Measurements from ENCODE around the gene DMWD. TPM values are rescaled to one million over a fixed set of nuclear protein-coding genes. Genes with fewer than 3 reads are reported as not detected.
A peak's percentile ranks its signal among the peaks of the same experiment; 100 is the strongest.

DMWD gene, protein sequence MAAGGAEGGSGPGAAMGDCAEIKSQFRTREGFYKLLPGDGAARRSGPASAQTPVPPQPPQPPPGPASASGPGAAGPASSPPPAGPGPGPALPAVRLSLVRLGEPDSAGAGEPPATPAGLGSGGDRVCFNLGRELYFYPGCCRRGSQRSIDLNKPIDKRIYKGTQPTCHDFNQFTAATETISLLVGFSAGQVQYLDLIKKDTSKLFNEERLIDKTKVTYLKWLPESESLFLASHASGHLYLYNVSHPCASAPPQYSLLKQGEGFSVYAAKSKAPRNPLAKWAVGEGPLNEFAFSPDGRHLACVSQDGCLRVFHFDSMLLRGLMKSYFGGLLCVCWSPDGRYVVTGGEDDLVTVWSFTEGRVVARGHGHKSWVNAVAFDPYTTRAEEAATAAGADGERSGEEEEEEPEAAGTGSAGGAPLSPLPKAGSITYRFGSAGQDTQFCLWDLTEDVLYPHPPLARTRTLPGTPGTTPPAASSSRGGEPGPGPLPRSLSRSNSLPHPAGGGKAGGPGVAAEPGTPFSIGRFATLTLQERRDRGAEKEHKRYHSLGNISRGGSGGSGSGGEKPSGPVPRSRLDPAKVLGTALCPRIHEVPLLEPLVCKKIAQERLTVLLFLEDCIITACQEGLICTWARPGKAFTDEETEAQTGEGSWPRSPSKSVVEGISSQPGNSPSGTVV
- total RNA-seq = 10 to 100 TPM; 20.6 TPM

DNA sequence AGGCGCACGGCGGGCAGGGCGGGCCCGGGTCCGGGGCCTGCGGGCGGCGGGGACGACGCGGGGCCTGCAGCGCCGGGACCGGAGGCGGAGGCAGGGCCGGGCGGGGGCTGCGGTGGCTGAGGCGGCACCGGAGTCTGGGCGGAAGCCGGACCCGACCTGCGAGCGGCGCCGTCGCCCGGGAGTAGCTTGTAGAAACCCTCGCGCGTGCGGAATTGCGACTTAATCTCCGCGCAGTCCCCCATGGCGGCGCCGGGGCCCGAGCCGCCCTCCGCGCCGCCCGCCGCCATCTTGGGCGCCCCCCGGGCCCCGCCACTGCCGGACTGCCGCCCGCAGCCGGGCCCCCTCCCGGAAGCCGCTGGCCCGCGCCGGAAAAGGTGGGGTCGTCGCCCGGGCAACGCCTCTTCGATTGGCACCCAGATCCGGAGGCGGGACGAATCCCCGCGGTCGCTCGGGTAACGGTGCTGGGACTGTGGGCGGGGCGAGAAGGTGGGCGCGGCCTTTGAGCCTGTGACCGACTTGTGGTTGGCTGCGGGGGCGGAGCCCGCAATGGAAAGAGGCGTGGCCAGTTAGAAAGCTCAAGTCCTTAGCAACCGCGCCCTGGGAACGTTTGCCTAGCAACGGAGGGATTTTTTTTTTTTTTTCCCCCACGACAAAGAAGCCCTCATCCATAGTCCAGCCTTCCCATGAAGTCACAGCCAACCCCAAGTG, at the start of gene DMWD:
TSS of gene DMWD (minus strand) at position 376 of the 708 bp plus-strand sequence. CDS start at position 287, 89 bp downstream.
- CTCF ChIA-PET = interaction anchor here (1.0 to 8.2 kb wide), 6 partner anchors 14 to 100 kb away, joined by 3 to 62 read pairs (median 6); partner anchors contain the start of genes QPCTL and SIX5
- Mint-ChIP-seq H3K27me3 (ENCODE audit: low read depth) (peaks cover 49% of the 10 kb centered on the region), H3K27ac (peak within 1 kb of the TSS; percentile 84), H3K9me3 (ENCODE audit: insufficient read depth) (no peaks in the 10 kb centered on the region), H3K4me3 (peak within 1 kb of the TSS; percentile 82), H3K4me1 (ENCODE audit: low read depth) (peaks cover 27% of the 10 kb centered on the region), H3K36me3 (ENCODE audit: low read depth) (peaks cover 24% of the 10 kb centered on the region)
- POLR2A ChIA-PET = interaction anchor here (0.6 to 1.2 kb wide), 2 partner anchors 62 to 76 kb away, joined by 4 read pairs; partner anchors contain the start of gene FBXO46
- ATAC-seq (peak; percentile 85), DNase-seq (peak; percentile 100)

DNA sequence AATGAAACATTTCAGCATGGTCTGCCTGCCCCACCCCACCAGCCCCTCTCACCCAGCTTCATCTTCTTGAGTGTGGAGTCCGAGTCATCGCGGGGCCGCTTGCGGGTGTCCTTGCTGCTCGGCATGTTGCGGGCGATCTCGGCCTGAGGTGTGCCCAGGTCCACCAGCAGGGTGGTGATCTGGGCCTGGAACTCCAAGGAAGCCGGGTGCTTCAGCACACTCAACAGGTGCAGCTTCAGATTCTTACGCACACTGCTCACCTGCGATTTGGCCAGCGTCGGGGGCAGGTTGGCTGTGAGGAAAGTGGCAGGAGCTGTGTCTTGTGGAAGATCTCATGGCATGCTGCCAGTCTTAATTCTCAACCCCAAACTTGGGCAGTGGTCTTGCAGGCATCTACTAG, 49.6 kb upstream of the DMWD start:
- H3K4me1 Mint-ChIP-seq (ENCODE audit: low read depth) = peaks cover 6% of the 10 kb centered on the region
- ChIA-PET POLR2A (interaction anchor here (1.3 kb wide), 1 partner anchor 15 kb away, joined by 3 read pairs; no protein-coding TSS in a partner anchor), CTCF (no interaction called here)
- DNase-seq = no peak
- no peak overlapping the region for H3K27ac Mint-ChIP-seq
- H3K9me3 Mint-ChIP-seq (ENCODE audit: insufficient read depth) = no peaks in the 10 kb centered on the region
- H3K27me3 Mint-ChIP-seq (ENCODE audit: low read depth) = no peaks in the 10 kb centered on the region
- H3K4me3 Mint-ChIP-seq = no peak overlapping the region
- peaks cover 67% of the 10 kb centered on the region for H3K36me3 Mint-ChIP-seq (ENCODE audit: low read depth)
- ATAC-seq = no peak

DNA sequence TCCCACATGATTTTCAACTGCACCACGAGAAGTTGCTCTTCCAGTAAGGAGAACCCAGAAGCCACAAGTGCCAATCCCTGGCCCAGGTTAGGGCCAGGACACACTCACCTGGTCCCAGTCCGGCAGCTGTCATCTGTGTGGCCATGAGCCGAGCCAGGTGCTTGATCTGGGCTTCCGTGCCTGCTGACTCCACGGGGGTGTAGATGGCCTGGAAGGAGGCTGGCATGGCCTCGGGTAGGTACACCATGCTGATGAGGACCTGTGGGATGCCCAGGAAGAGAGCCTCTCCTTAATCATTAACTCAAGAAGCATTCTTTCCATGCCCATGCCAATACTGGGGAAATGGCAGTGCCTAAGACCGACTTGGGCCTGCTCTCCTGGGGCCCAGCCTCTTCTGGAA, 42.3 kb upstream of the DMWD start:
- no peak overlapping the region for H3K4me3 Mint-ChIP-seq
- POLR2A ChIA-PET = interaction anchor here (0.9 kb wide), 1 partner anchor 9 kb away, joined by 3 read pairs; no protein-coding TSS in a partner anchor
- H3K4me1 Mint-ChIP-seq (ENCODE audit: low read depth) = no peaks in the 10 kb centered on the region
- H3K36me3 Mint-ChIP-seq (ENCODE audit: low read depth) = peaks cover 64% of the 10 kb centered on the region
- no peaks in the 10 kb centered on the region for H3K27me3 Mint-ChIP-seq (ENCODE audit: low read depth)
- H3K27ac Mint-ChIP-seq = no peak overlapping the region
- no peaks in the 10 kb centered on the region for H3K9me3 Mint-ChIP-seq (ENCODE audit: insufficient read depth)
- ATAC-seq = no peak
- DNase-seq = no peak
- CTCF ChIA-PET = interaction anchor here (0.6 kb wide), 1 partner anchor 18 kb away, joined by 3 read pairs; no protein-coding TSS in a partner anchor

DNA sequence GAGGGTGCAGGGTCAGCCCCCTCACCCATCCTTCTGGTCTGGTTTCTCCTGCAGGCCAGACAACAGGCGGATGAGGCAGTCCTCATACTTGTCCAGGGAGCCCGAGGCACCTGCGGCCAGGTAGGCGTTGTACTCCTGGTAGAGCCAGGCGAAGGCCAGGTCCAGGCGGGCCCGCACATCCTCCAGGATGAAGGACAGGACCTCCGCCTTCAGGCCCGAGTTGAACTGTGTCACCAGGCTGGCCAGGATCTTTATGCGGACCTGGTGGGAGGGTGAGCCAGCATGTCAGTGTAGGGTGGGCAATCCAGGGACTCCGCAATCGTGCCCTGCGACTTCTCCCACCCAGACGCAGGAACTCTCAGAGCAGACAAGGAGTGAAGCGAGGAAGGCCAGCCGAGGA, 36.3 kb upstream of the DMWD start:
- no peak overlapping the region for H3K27ac Mint-ChIP-seq
- CTCF ChIA-PET = no interaction called here

DNA sequence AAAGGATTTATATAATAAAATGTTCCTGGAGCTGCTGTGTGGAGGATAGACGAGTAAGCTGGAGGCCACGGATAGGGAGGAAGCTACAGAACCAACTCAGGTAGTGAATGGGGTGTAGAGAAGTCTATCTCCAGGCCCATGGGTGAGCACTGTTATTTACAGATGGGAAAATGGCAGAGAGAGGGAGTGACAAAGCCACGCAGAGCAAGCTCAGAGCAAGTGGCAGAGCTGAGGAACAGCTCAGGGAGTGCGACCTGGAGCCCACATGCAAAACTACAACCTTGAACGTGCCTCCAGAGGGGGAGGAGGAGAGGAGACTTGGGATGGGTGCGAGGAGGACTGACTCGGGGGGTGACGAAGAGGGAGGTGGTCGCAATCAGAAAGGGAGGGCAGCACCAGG, 35.9 kb upstream of the DMWD start:
- no peak for ATAC-seq
- H3K9me3 Mint-ChIP-seq (ENCODE audit: insufficient read depth) = no peaks in the 10 kb centered on the region
- H3K36me3 Mint-ChIP-seq (ENCODE audit: low read depth) = peaks cover 58% of the 10 kb centered on the region
- no peaks in the 10 kb centered on the region for H3K27me3 Mint-ChIP-seq (ENCODE audit: low read depth)
- no peak overlapping the region for H3K4me3 Mint-ChIP-seq
- H3K27ac Mint-ChIP-seq = no peak overlapping the region
- H3K4me1 Mint-ChIP-seq (ENCODE audit: low read depth) = no peaks in the 10 kb centered on the region
- ChIA-PET CTCF (interaction anchor here (4.3 kb wide), 1 partner anchor 12 kb away, joined by 28 read pairs; no protein-coding TSS in a partner anchor), POLR2A (interaction anchor here (0.6 kb wide), 1 partner anchor 58 kb away, joined by 3 read pairs; the partner anchor contains the start of gene IRF2BP1)
- no peak for DNase-seq

More for the DNA sequence above, 36.3 kb upstream of the DMWD start:
- Mint-ChIP-seq H3K36me3 (ENCODE audit: low read depth) (peaks cover 58% of the 10 kb centered on the region), H3K27me3 (ENCODE audit: low read depth) (no peaks in the 10 kb centered on the region), H3K4me1 (ENCODE audit: low read depth) (no peaks in the 10 kb centered on the region), H3K4me3 (no peak overlapping the region), H3K9me3 (ENCODE audit: insufficient read depth) (no peaks in the 10 kb centered on the region)
- no peak for DNase-seq
- ATAC-seq = no peak
- POLR2A ChIA-PET = interaction anchor here (0.6 kb wide), 1 partner anchor 57 kb away, joined by 3 read pairs; the partner anchor contains the start of gene IRF2BP1

DNA sequence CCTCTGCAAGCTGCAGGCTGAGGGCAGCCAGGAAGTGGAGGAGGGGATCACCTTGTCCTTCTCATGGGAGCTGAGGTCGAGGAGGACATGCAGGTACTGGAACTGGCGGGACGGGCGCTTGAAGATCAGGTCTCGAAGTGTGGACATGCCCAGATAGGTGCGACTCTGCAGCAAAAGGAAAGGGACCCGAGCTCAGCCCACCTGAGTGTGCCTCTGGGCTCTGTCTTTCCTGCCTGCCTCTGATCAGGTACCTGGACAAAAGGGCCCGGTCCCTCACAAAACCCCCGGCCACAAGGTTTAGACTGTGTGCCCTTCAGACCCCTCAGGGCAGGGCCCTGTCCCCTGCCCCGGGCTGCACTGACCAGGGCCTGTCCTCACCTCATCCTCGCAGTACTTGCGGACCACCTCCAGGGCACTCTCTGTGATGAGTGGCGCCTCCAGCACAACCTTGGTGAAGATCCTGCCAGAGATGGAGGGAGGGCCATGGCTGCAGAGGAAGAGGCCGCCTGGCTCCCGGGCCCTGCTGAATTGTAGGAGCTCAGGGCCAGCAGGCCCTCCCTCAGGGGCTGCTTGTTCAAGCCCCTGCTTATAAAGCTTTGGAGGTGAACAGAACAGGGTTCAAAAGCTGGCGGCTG, 34.9 kb upstream of the DMWD start:
- POLR2A ChIA-PET = interaction anchor here (0.5 kb wide), 1 partner anchor 24 kb away, joined by 3 read pairs; no protein-coding TSS in a partner anchor
- ATAC-seq = no peak
- Mint-ChIP-seq H3K4me1 (ENCODE audit: low read depth) (no peaks in the 10 kb centered on the region), H3K4me3 (no peak overlapping the region), H3K27ac (no peak overlapping the region), H3K9me3 (ENCODE audit: insufficient read depth) (no peaks in the 10 kb centered on the region), H3K36me3 (ENCODE audit: low read depth) (peaks cover 64% of the 10 kb centered on the region), H3K27me3 (ENCODE audit: low read depth) (no peaks in the 10 kb centered on the region)
- no peak for DNase-seq
- CTCF ChIA-PET = interaction anchor here (4.3 kb wide), 1 partner anchor 11 kb away, joined by 28 read pairs; no protein-coding TSS in a partner anchor

DNA sequence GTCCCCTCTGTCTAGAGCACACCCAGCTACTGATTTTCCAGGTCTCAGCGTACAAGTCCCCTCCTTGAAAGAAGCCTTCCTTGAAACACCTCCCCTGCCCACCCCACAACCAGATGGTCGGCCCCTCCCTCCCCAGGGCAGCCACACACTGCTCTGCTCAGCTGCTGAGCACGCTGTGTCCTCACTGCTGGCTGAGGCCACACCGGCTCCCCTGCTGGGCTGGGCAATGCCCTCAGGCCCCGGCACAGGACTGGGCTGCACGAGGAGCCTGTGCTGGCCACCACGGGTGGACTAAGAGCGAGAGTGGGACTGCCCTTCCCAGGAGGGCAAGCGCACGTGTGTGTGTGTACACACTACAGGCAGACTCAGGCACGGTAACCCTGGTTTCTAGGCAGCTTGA, 34.3 kb upstream of the DMWD start:
- DNase-seq = no peak
- no peaks in the 10 kb centered on the region for H3K9me3 Mint-ChIP-seq (ENCODE audit: insufficient read depth)
- POLR2A ChIA-PET = interaction anchor here (0.5 kb wide), 1 partner anchor 24 kb away, joined by 3 read pairs; no protein-coding TSS in a partner anchor
- no peaks in the 10 kb centered on the region for H3K4me1 Mint-ChIP-seq (ENCODE audit: low read depth)
- no peaks in the 10 kb centered on the region for H3K27me3 Mint-ChIP-seq (ENCODE audit: low read depth)
- H3K36me3 Mint-ChIP-seq (ENCODE audit: low read depth) = peaks cover 58% of the 10 kb centered on the region
- H3K27ac Mint-ChIP-seq = no peak overlapping the region
- no peak for ATAC-seq
- CTCF ChIA-PET = interaction anchor here (4.3 kb wide), 1 partner anchor 10 kb away, joined by 28 read pairs; no protein-coding TSS in a partner anchor
- no peak overlapping the region for H3K4me3 Mint-ChIP-seq

DNA sequence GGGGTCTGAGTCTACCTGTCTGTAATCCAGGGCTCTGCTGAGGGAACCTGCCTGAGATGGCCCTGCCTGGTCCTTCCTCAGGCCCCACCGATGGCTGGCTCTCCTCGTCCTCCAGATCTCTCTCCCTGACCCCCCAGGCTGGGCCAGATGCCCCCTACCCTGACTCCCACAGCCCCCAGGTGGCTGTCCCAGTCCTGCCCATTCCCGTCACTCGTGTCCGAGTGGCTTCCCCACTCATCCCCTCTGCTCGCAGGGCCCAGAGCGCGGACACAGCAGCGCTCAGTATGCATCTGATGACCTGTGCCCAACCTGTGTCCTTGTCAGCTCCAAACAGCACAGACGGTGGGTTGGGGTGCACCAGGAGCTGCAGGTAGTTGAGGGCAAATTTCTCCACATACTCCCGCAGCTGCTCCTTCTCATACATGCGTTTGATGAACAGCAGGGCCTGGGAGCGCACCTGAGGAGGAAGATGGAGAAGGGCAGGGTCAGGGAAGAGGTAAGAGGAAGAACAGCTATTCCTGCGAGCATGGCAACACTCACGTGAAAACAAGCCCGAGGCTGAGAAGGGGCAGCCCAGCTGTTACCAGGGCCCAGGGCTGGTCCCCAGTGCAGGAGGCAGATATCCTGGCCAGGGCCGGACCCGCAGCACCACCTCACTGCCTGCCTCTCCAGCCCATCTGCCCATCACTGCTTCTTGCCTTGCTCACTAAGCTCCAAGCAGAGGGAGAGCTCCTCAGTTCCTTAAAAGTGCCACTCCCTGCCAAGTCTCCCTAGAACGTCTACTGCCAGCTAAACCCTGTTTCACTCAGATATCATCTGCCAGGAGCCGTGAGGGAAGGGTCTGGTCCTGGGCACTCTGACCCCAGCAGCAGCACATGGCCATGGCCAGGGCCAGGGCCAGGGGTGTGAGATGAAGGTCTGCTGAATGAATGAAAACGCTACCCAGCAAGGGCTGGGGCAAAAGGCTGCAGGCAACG, 33.6 kb upstream of the DMWD start:
- no peak overlapping the region for H3K4me3 Mint-ChIP-seq
- ChIA-PET POLR2A (interaction anchor here (0.5 kb wide), 1 partner anchor 12 kb away, joined by 3 read pairs; no protein-coding TSS in a partner anchor), CTCF (interaction anchor here (4.3 kb wide), 1 partner anchor 9 kb away, joined by 28 read pairs; no protein-coding TSS in a partner anchor)
- ATAC-seq (no peak), DNase-seq (no peak)
- H3K9me3 Mint-ChIP-seq (ENCODE audit: insufficient read depth) = no peaks in the 10 kb centered on the region
- H3K36me3 Mint-ChIP-seq (ENCODE audit: low read depth) = peaks cover 56% of the 10 kb centered on the region
- no peak overlapping the region for H3K27ac Mint-ChIP-seq
- H3K27me3 Mint-ChIP-seq (ENCODE audit: low read depth) = no peaks in the 10 kb centered on the region
- no peaks in the 10 kb centered on the region for H3K4me1 Mint-ChIP-seq (ENCODE audit: low read depth)

DNA sequence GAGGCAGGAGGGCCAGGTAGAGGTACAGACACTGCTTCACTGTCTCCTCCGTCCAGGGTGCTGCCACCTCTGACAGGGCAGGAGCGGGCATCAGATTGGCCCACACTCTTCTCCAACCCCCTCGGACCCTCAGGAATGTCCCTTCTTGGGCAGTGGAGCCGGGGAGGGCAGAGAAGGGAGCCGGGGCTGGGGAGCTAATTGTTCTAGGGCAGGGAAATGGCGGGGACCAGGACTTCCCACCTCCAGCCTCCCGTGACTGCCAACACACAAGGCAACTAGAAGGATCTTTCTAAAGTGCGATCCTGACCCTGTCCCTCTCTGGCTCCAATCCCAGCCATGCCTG, 32.6 kb upstream of the DMWD start:
- CTCF ChIA-PET = interaction anchor here (4.3 kb wide), 1 partner anchor 9 kb away, joined by 28 read pairs; no protein-coding TSS in a partner anchor
- POLR2A ChIA-PET = no interaction called here
- H3K9me3 Mint-ChIP-seq (ENCODE audit: insufficient read depth) = no peaks in the 10 kb centered on the region
- no peak overlapping the region for H3K4me3 Mint-ChIP-seq
- no peaks in the 10 kb centered on the region for H3K4me1 Mint-ChIP-seq (ENCODE audit: low read depth)
- peaks cover 52% of the 10 kb centered on the region for H3K36me3 Mint-ChIP-seq (ENCODE audit: low read depth)
- no peak overlapping the region for H3K27ac Mint-ChIP-seq
- DNase-seq (no peak), ATAC-seq (no peak)
- no peaks in the 10 kb centered on the region for H3K27me3 Mint-ChIP-seq (ENCODE audit: low read depth)

DNA sequence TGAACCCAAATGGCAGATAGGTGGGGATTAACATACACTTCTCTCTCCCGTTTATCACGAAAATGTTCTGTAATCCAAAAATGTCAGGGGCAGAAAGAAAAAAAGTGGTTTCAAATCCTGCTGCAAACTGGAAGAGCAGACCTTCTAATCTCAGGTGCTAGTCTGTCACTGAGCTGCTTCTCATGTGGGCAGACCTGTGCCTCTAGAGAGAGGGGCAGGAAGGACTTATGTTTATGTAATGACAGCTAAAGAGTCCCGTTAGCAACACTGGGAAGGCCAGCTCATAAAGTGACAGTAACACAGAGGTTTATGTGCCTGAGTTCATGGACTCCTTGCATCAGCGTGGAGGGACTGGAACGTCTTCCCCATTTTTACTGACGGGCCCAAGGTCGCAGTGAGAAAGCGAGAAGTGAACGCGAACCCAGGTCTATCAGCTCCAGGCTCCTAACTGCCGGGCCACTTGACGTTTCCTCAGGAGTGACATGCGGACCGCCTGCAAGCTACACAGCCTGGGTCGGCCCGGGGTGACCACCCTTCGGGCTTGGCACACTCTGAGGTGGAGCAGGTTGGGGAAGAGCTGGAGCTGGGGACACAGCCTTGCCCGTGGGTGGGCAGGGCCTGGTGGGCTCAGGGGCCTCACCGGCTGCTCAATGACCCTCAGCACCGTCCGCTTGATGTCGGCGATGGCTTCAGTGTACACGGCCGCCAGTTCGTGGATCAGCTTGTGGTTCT, 32.1 kb upstream of the DMWD start:
- ChIA-PET POLR2A (no interaction called here), CTCF (interaction anchor here (1.7 to 4.3 kb wide), 3 partner anchors 8 to 55 kb away, joined by 4 to 28 read pairs (median 6); no protein-coding TSS in a partner anchor)
- H3K9me3 Mint-ChIP-seq (ENCODE audit: insufficient read depth) = no peaks in the 10 kb centered on the region
- H3K27me3 Mint-ChIP-seq (ENCODE audit: low read depth) = no peaks in the 10 kb centered on the region
- no peak for DNase-seq
- no peak overlapping the region for H3K27ac Mint-ChIP-seq
- ATAC-seq = no peak
- no peaks in the 10 kb centered on the region for H3K4me1 Mint-ChIP-seq (ENCODE audit: low read depth)
- H3K36me3 Mint-ChIP-seq (ENCODE audit: low read depth) = peaks cover 49% of the 10 kb centered on the region
- no peak overlapping the region for H3K4me3 Mint-ChIP-seq

Measured in activated CD8-positive, alpha-beta T cell treated with anti-CD3 and anti-CD28 coated beads, Interleukin-2, amount 10 ng/mL, durations not matched to agents 7 days and 5 days (primary cell).